B cell (primary cell): ENCODE results near the gene CTDNEP1. TPM values are rescaled to one million over a fixed set of nuclear protein-coding genes. Genes with fewer than 3 reads are reported as not detected.

Experiments used
- ATAC-seq: fragments of 200-7000 bp; cut with Tn5 transposase; one replicate; pipeline ENCODE4 v1.10.0; 2021; ENCODE audit warnings: low read depth, mild to moderate bottlenecking, moderate number of reproducible peaks, moderate library complexity
- CTCF ChIA-PET: fragments of 350-600 bp; sonication (Branson Sonifier 250); formaldehyde crosslinking; loops from one replicate; lab custom pipeline; 2021; ENCODE audit warnings: antibody characterized with exemption, inconsistent platforms; lab: Charles Lee
- POLR2A ChIA-PET: fragments of 350-600 bp; sonication (Branson Sonifier 250); formaldehyde crosslinking; loops from one replicate; lab custom pipeline; 2021; ENCODE audit warnings: antibody characterized with exemption; lab: Charles Lee
- DNase-seq: peaks from one replicate; pipeline ENCODE4 v3.0.0; 2013
- H2AFZ ChIP-seq: 2 replicates; pipeline ENCODE4 v1.6.1; 2012; ENCODE audit warnings: mild to moderate bottlenecking, low read depth, low read length; ENCODE audit not compliant: insufficient read depth, poor library complexity, severe bottlenecking
- H3K27ac ChIP-seq, 2 donors: 1 replicate in 1 of 2; 2 replicates in 1 of 2; pipeline ENCODE4 v1.5.1; 2012 to 2013; ENCODE audit warnings: low read length in 2 of 2, mild to moderate bottlenecking in 2 of 2, moderate library complexity in 1 of 2
- H3K27me3 ChIP-seq, 4 experiments: fragments of 200-600 bp in 1 of 4; sonication (generic) in 1 of 4; replicated peaks in 1 of 4; 1 replicate in 2 of 4; 2 replicates in 2 of 4; pipeline versions ENCODE4 v1.6.1 to v1.7.0; 2013 to 2016; ENCODE audit warnings: low read length in 3 of 4, mild to moderate bottlenecking in 2 of 4, mixed read lengths in 1 of 4, moderate library complexity in 1 of 4; ENCODE audit not compliant: insufficient read depth in 4 of 4, control insufficient read depth in 3 of 4; ENCODE audit errors: control extremely low read depth in 1 of 4
- H3K36me3 ChIP-seq, 2 experiments: replicated peaks in 1 of 2; 1 replicate in 1 of 2; 2 replicates in 1 of 2; pipeline versions ENCODE4 v1.6.1 to v1.7.1; 2013; ENCODE audit warnings: low read length in 1 of 2; ENCODE audit not compliant: insufficient read depth in 2 of 2, control insufficient read depth in 1 of 2; ENCODE audit errors: control extremely low read depth in 1 of 2, extremely low read depth in 1 of 2
- H3K4me1 ChIP-seq, 2 donors: fragments of 200-600 bp in 1 of 2; sonication (generic) in 1 of 2; 1 replicate in 1 of 2; 2 replicates in 1 of 2; pipeline versions ENCODE4 v1.5.1 to v1.6.1; 2013 to 2017; ENCODE audit warnings: low read length in 2 of 2; ENCODE audit not compliant: control insufficient read depth in 2 of 2, insufficient read depth in 2 of 2
- H3K4me2 ChIP-seq: replicated peaks from 2 replicates; pipeline ENCODE3; 2012; ENCODE audit warnings: mild to moderate bottlenecking, low read depth, low read length; ENCODE audit not compliant: poor library complexity, severe bottlenecking
- H3K4me3 ChIP-seq, 5 experiments: fragments of 200-600 bp in 1 of 5; sonication (generic) in 1 of 5; 1 replicate in 3 of 5; 2 replicates in 2 of 5; pipeline versions ENCODE4 v1.5.1 to v1.7.0; 2011 to 2016; ENCODE audit warnings: low read length in 4 of 5, mild to moderate bottlenecking in 4 of 5, low read depth in 2 of 5, control low read depth in 1 of 5, moderate library complexity in 1 of 5; ENCODE audit not compliant: insufficient read depth in 1 of 5; ENCODE audit errors: control extremely low read depth in 1 of 5, extremely low read depth in 1 of 5
- H3K79me2 ChIP-seq: fragments of 200-600 bp; sonication (generic); one replicate; pipeline ENCODE4 v1.6.0; 2016; ENCODE audit warnings: low read length; ENCODE audit not compliant: control insufficient read depth, insufficient read depth
- H3K9ac ChIP-seq: fragments of 200-600 bp; sonication (generic); 2 replicates; pipeline ENCODE4 v1.6.1; 2017; ENCODE audit warnings: mild to moderate bottlenecking, low read length, moderate library complexity
- H3K9me3 ChIP-seq, 3 donors: one replicate each; pipeline versions ENCODE4 v1.6.1 to v1.7.1; 2013; ENCODE audit warnings: low read length in 2 of 3; ENCODE audit not compliant: control insufficient read depth in 2 of 3, insufficient read depth in 1 of 3; ENCODE audit errors: control extremely low read depth in 1 of 3
- H4K20me1 ChIP-seq: 2 replicates; pipeline ENCODE4 v1.6.0; 2012; ENCODE audit warnings: mild to moderate bottlenecking, low read length; ENCODE audit not compliant: insufficient read depth, control insufficient read depth, poor library complexity, severe bottlenecking
- H3K27ac Mint-ChIP-seq: one replicate; pipeline ENCODE4 v1.8.0; 2021; ENCODE audit warnings: mixed read lengths
- H3K27me3 Mint-ChIP-seq: one replicate; pipeline ENCODE4 v1.8.0; 2021; ENCODE audit warnings: mixed read lengths
- H3K4me1 Mint-ChIP-seq: one replicate; pipeline ENCODE4 v1.8.0; 2021; ENCODE audit warnings: mixed read lengths
- H3K4me3 Mint-ChIP-seq: one replicate; pipeline ENCODE4 v1.8.0; 2021; ENCODE audit warnings: mixed read lengths
- H3K9me3 Mint-ChIP-seq: one replicate; pipeline ENCODE4 v1.8.0; 2022; ENCODE audit warnings: mixed read lengths; ENCODE audit not compliant: insufficient read depth
- EZH2 ChIP-seq: IDR thresholded peaks from 2 replicates; pipeline ENCODE4 v1.6.1; 2012; ENCODE audit warnings: borderline replicate concordance, low read depth, mild to moderate bottlenecking, moderate library complexity, low read length; ENCODE audit not compliant: insufficient read depth, poor library complexity, severe bottlenecking
- WGBS: methylation state at CpG from one replicate; pipeline ENCODE4 v1.1.5; 2013; ENCODE audit warnings: missing lambda C conversion rate; ENCODE audit not compliant: insufficient coverage; 5-methylcytosine and 5-hydroxymethylcytosine counted together
- intact Hi-C: fragments of 100-400 bp; cut with micrococcal nuclease; formaldehyde crosslinking; loops from one replicate; pipeline ENCODE4 v1.10.0; 2022
- polyA plus RNA-seq: library from polyadenylated mRNA; depleted of rRNA; stranded (reverse); fragments of >200 nt; gene quantifications from 2 replicates; pipeline ENCODE4 v1.2.3, GENCODE V29; 2012
- total RNA-seq, 2 donors: library from RNA; stranded (reverse); fragments of 120-200 nt in 1 of 2; gene quantifications; 1 replicate in 1 of 2; 2 replicates in 1 of 2; pipeline versions ENCODE4 v1.2.3 to v1.2.4, GENCODE V29; 2013 to 2022
- TF ChIP-seq, protein P1 (sequence below): fragments of 200-600 bp; IDR thresholded peaks from one replicate; pipeline ENCODE4 v1.8.0; 2022; ENCODE audit warnings: antibody characterized with exemption, mild to moderate bottlenecking

The CTDNEP1 gene
- total and polyA plus RNA-seq, 2 donors (not counting 1 experiment from before 2014, with no cell fraction given): 125 to 162 TPM

DNA sequence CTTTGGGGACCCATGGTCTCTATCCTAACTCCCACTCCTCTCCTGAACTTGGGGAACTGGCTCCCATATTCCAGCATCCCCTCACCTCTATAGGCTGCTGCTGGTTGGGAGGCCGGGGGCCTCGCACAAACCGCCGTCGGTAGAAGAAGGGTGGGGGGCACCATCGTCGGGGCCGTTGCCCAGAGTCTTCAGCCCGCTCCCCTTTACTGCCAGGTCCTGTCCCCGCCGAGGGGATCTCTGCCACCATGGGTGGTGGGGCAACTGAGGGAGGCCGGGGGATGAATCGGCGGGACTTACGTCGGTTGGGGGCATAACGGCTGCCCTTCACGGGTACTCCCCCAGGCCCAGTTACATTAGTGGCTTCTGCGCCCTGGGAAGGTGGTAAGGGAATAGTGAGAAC lies 38.6 kb upstream of the CTDNEP1 start:
- no peak overlapping the region for H3K27ac Mint-ChIP-seq
- intact Hi-C loops: loop anchor here (10.0 kb wide), 1 partner anchor 155 kb away; no protein-coding TSS in a partner anchor
- Histone ChIP-seq H3K27me3 (peaks cover 0 to 48% (median 8%) of the 10 kb centered on the region in 4 experiments), H4K20me1 (no peaks in the 10 kb centered on the region), H3K79me2 (no peaks in the 10 kb centered on the region), H3K27ac (no peak overlapping the region), H3K4me1 (peaks cover 12 to 14% of the 10 kb centered on the region in 2 donors), H3K9ac (no peak overlapping the region), H3K4me2 (no peak overlapping the region), H3K36me3 (no peaks in the 10 kb centered on the region), H2AFZ (no peak overlapping the region), H3K9me3 (peaks cover 0 to 4% (median 0%) of the 10 kb centered on the region in 3 donors), H3K4me3 (no peak overlapping the region)
- no peak for DNase-seq
- H3K27me3 Mint-ChIP-seq: peaks cover 44% of the 10 kb centered on the region
- ChIA-PET POLR2A (no interaction called here), CTCF (interaction anchor here (1.1 to 1.9 kb wide), 2 partner anchors 9 to 69 kb away, joined by 3 to 7 read pairs; partner anchors contain the start of gene SLC2A4)
- no peak for ATAC-seq
- no peaks in the 10 kb centered on the region for H3K9me3 Mint-ChIP-seq
- H3K4me3 Mint-ChIP-seq: no peak overlapping the region
- H3K4me1 Mint-ChIP-seq: peaks cover 10% of the 10 kb centered on the region
- no peak for TF ChIP-seq EZH2
- TF ChIP-seq, protein P1, sequence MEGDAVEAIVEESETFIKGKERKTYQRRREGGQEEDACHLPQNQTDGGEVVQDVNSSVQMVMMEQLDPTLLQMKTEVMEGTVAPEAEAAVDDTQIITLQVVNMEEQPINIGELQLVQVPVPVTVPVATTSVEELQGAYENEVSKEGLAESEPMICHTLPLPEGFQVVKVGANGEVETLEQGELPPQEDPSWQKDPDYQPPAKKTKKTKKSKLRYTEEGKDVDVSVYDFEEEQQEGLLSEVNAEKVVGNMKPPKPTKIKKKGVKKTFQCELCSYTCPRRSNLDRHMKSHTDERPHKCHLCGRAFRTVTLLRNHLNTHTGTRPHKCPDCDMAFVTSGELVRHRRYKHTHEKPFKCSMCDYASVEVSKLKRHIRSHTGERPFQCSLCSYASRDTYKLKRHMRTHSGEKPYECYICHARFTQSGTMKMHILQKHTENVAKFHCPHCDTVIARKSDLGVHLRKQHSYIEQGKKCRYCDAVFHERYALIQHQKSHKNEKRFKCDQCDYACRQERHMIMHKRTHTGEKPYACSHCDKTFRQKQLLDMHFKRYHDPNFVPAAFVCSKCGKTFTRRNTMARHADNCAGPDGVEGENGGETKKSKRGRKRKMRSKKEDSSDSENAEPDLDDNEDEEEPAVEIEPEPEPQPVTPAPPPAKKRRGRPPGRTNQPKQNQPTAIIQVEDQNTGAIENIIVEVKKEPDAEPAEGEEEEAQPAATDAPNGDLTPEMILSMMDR: no peak
- WGBS: 95% methylated on average over 17 of the region's 19 CpGs

DNA sequence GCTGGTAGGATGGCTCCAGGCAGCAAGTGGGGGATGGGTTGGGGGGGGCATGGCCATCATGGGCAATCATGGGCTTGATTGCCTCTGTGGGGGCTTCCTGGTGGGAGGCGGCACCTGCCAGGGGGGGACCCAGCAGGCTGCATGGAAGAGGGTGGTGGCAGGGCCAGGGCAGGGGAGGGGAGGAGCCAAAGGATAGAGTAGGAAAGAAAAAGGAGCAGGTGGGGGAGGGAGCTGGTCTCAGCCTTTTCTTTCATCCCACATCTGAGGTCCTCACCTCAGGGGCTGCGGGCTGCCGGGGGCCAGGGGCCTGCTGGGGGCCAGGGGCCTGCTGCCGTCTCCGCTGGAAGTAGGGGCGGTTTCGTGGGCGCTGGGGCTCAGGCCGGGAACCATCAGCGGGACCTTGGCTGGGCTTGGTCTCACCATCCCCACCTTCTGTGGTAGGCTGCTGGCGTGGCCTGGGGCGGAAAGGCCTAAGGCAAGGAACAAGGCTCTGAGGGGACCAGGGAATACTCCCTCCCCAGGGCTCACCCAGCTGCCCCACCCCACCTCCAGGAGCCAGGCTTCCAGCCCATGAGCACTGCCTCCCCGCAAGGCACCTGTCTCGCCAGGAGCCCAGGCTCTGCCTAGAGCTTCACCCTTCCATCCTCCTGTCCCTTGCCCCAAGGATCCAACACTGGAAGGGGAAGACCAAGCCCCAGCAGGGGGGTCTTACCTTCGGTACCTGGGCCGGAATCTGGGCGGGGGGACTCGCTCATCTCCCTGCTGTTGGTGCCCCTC lies 37.9 kb upstream of the CTDNEP1 start:
- 87% methylated on average over 15 of the region's 18 CpGs for WGBS
- Histone ChIP-seq H3K36me3 (no peaks in the 10 kb centered on the region), H3K27ac (no peak overlapping the region), H3K27me3 (peaks cover 0 to 50% (median 5%) of the 10 kb centered on the region in 4 experiments), H3K4me3 (no peak overlapping the region), H2AFZ (no peak overlapping the region), H3K9me3 (peaks cover 0 to 3% (median 0%) of the 10 kb centered on the region in 3 donors), H3K4me2 (no peak overlapping the region), H3K9ac (no peak overlapping the region), H4K20me1 (no peaks in the 10 kb centered on the region), H3K79me2 (no peaks in the 10 kb centered on the region), H3K4me1 (peaks cover 7% of the 10 kb centered on the region in 2 donors)
- TF ChIP-seq EZH2: no peak
- TF ChIP-seq, protein P1: no peak
- DNase-seq (no peak), ATAC-seq (no peak)
- Mint-ChIP-seq H3K4me1 (peaks cover 6% of the 10 kb centered on the region), H3K4me3 (no peak overlapping the region), H3K9me3 (no peaks in the 10 kb centered on the region), H3K27ac (no peak overlapping the region), H3K27me3 (peaks cover 40% of the 10 kb centered on the region)
- intact Hi-C loops: loop anchor here (10.0 kb wide), 1 partner anchor 155 kb away; no protein-coding TSS in a partner anchor
- ChIA-PET POLR2A (no interaction called here), CTCF (interaction anchor here (10.9 kb wide), 1 partner anchor 8 kb away, joined by 115 read pairs; no protein-coding TSS in a partner anchor)
